ENCODE data around the gene ZNF606.

Gene ZNF606

DNA sequence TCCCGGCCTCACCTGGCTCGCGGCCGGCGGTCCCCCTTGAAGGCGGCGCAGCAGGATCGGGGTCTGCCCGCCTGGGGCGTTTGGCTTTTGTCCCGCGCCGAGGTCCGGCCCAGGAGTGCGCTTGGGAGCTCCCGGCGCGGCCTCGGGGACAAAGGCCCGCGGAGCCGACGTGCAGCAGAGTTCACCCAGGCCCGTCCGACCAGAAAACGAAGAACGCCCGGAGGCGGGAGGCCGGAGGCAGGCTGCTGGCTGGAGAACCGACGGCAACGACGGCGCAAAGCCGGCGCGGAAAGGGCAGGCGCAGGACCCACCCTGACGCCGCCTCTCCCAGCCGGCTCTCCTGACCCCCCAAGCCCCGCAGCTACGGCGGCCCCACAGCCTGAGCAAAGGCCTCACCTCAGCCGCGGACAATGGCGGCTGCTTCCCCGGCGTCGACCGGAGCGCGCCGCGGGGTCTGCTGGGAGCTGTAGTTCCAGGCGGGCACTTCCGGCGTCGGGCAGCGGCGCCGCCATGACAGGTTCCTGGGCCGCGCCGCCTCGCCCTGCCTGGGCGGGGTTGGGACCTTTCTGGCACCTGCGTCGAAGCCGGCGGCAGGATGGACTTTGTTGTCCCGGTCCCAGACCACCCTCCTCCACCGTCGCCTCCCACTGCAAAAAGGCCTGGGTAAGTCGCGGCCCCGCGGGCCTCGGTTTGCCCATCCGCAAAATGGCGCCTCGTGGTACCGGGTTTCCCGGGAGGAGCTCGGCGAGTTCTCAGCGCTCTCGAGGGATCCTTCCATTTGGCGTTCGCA, at the start of gene ZNF606:
TSS of gene ZNF606 (minus strand) at position 437 of the 790 bp plus-strand sequence. CDS start 1,501 bp downstream, outside the sequence.
- peak; percentile 64 for DNase-seq

DNA sequence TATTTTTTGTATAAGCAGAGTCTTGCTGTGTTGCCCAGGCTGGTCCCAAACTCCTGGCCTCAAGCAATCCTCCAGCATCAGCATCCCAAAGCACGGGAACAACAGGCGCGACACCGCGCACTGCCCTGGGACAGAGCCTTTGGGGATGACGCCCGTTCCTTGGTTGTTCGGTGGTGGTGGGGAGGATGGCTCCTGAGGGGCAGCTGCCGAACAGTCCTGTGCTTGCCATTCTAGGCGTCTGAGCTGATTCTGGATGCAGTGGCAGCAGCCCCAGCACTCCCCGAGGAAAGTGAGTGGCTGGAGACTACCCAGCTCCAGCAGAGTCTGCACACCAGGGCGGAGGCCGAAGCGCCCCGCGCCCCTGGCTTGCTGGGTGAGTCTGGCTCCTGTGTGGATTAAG, 49.6 kb upstream of the ZNF606 start:
- no peak for DNase-seq

DNA sequence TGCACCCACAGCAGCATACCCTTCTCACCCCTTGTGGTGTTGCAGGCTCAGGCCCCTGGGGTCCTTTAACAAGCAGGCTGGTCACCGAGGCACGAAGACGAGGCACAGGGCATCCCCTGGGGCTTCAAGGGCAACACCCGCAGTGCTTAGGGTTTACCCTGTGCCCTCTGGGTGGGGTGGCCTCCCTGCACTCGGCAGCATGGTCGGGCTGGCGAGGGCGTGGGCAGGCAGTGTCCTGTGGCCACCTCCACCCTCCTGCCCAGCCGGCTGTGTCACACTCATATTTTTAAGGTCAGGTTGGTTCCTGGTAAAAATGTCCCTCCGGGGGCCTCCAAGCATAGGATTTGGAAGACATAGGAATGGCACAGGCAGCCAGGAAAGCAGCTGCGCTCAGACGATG, 45.1 kb upstream of the ZNF606 start:
- DNase-seq = no peak

DNA sequence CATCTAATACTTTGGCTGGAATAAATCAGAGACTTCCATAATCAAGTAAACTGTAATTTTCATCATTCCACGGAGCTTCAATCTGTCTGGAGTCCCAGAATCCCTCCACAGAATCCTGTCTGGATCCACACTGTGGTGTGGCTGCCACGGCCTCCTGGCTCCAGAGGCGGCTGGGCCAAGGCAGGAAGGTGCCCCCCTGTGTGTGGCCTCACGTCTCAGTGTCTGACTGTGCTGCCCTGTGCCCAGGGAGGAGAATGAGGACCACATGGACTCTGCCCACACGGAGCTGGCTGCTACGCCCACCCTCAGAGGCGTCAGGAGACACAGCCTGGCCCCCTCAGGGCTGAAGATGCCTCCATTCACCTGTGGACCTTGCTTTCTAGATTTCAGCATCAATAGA, 44.2 kb upstream of the ZNF606 start:
- DNase-seq = no peak

DNA sequence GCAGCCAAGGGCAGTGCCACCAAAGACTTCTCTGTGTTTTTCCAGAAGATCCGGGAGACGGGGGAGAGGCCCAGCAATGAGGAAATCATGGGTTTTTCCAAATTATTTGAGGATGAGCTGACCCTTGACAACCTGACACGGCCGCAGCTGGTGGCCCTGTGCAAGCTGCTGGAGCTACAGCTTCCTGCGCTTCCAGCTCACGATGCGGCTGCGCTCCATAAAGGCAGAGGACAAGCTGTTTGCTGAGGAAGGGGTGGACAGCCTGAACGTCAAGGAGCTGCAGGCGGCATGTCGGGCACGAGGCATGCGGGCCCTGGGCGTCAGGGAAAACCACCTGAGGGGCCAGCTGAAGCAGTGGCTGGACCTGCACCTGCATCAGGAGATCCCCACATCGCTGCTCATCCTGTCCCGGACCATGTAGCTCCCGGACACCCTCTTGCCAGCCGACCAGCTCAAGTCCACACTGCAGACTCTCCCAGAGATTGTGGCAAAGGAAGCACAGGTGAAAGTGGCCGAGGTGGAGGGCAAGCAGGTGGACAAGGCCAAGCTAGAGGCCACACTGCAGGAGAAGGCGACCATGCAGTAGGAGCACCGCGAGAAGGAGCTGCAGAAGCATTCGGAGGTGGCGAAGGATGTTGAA, 42.9 kb upstream of the ZNF606 start:
- DNase-seq = no peak

DNA sequence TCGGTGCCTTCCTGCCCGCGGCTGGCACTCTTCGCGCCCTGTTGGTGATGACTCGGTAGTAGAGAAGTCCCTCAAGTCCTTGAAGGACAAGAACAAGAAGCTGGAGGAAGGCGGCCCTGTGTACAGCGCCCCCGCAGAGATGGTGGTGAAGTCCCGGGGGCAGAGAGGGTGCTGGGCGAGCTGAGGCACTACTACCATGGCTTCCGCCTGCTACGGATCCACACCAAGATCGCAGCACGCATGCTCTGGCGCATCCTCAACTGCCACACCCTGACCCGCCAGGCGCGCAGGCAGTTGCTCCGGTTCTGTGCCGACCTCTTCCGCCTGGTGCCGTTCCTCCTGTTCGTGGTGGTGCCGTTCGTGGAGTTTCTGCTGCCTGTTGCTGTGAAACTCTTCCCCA, 42.3 kb upstream of the ZNF606 start:
- DNase-seq = no peak

DNA sequence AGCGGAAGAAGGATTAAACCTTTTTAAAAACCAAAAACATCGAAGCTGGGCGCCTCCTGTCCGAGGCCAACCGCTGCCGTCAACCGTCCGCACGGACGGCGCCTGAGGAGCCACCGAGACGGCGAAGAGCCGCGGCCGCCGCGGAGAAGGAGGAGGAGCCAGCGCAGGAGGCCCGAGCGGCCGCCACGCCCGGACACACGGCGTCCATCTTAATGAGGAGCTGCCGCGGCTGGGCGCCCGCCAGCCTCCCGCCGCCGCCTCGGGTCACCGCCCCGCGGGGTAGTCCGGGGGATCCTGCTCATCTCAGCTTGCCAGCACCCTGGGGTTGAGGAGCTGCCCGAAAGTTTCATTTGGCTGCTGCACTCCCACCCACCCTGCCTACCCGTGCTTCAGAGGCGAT, 41.8 kb upstream of the ZNF606 start:
- DNase-seq = no peak

DNA sequence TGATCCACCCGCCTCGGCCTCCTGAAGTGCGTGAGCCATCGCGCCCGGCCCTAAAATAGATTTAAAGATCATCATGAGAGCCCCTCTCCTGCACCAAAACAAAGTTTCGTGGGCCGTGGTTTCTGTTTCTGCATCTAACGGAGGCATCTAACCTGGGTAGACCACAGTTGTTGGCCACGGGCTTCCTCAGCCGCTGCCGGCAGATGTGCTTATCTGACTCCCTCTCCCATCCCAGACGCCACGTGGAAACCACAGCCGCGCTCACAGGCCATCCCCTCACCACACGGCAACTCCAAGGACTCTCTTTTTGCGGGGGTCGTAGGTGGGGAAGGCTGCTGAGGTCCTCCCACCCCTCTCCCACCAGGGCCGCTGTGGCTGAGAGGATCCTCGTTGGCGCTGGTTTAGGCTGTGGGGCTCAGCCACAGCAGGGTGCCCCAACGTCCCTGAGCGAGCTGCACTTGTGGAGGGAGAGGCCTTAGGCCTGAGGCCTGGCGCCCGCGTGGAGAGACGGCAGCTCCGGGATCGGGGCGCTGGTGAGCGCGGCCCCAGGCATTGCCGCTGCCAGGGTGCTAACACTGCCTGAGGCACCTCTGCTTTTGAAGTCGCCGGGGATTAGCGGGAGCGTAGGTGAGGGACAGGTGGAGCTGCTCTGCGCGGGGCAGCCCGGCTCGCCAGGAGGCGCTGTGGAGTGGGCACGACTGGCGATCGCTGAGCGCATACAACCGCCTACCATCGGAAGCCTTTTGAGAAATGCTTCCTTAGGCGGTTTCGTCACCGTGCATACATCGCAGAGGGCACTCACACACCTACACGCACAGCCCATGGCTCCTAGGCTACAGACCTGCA, 40.1 kb upstream of the ZNF606 start:
- no peak for DNase-seq

DNA sequence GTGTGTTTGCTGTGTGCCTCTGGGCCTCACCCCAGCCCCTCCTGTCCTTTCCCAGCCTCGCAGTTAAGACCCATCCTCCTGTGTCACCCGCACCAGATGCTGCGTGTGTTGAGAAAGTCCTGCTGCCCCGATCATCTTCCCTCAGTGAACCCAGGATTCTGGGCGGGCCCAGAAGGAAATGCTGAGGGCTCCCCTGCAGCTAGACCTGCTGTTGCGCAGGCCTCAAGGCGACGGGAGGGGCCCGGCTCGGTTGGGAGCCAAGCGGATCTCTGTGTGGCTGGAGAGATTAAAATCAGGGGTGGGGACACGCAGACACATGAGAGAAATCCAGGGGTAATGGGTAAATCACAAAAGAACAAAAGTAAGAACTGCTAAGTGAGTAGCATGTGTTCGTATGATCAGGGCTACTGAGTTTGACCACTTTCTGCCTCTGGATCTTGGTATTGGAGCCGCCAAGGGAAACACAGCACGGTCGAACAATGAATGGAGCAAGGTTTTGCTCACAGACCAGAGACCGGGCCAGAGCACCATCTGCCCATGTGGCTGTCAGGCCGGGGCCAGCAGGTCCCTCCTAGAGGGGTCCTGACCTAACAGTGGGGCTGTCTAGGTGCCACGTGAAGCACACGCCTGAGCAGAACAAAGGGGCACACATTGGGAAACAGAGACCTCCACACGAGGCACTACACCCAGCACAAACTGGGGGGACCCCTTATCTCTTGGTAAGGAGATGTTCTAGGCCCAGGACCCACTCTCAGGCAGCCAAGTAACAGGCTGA, 38.3 kb upstream of the ZNF606 start:
- DNase-seq = no peak

DNA sequence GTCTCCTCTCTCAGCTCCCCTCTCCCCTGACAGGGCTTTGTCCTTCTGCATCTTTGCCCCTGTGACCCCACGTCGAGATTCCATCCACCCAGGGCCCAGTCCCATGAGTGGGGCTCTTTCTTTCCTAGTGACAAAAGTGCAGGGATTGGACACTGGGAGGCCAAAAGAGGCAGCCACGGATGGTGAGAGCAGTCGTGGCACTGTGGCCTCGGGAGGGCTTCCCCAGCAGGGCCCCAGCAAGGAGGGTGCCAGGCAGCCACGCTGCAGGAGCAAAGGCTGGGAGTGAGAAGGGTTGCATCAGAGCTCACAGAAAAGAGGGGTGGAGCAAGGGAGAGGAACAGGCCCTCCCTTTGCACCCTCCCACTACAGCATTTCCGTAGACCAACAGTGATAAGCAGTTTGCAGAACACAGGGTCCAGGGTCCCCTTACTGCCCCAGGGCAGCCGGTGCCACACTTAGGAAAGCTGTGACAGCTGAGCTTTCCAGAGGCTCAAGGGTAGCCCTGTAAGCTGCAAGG, 36.1 kb upstream of the ZNF606 start:
- no peak for DNase-seq

DNA sequence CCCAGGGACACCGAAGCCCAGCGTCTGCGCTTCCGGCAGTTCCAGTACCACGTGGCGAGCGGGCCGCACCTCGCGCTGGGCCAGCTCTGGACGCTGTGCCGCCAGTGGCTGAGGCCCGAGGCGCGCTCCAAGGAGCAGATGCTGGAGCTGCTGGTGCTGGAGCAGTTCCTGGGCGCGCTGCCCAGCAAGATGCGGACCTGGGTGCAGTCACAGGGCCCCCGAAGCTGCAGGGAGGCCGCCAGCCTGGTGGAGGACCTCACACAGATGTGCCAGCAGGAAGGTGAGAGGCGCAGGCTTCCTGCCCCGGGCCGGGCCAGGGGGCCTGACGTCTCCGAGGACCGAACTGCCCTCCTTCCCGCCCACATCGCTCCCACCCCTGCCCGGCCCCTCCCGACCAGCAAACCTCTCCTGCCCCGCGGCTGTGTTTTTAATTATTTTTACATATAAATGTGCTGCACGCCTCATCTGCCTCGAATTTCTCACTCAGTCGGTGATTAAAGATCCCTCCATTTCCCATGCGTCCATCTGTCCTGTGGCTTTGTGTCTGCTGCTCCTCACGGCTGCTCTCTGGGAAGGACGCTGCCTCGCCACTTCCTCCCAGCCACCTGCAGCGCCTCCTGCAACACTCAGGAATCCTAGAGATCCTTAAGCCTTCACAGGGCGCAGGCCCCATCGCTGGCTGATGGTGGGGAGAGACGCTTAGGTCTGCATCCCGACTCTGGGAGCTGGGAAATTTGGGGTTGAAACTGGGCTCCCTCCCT, 35.5 kb upstream of the ZNF606 start:
- DNase-seq = no peak

DNA sequence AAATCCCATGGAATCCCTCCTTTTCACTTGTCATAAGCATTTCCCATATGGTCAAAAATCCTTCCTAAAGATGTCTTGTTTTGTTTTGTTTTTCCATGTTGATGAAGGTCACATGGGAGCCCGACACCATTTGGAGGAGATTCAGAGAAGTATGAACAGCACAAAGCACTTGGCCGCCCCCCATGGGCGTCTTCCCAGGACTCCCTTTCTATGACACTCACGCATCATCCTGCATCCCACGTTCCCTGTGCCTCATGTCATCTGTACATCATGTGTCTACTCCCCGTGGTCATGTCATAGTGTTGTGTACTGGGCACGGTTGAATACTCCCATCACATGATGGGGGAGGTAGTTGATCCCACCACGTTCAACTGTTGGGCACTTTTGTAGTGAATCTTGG, 33.2 kb upstream of the ZNF606 start:
- no peak for DNase-seq

DNA sequence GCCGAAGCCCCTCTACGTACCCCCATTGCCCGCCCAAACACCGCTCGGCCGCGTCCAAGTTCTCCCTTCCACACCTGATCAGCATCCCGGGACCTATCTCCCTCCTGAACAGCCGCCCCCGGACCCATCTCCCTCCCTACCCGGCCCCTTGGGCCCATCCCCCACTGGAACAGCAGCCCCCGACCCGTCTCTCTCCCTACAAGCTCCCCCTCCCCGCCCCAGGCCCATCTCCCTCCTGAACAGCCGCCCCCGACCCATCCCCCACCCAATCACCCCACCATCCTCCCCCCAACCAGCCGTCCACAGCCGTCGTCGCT, 31.8 kb upstream of the ZNF606 start:
- DNase-seq = no peak

DNA sequence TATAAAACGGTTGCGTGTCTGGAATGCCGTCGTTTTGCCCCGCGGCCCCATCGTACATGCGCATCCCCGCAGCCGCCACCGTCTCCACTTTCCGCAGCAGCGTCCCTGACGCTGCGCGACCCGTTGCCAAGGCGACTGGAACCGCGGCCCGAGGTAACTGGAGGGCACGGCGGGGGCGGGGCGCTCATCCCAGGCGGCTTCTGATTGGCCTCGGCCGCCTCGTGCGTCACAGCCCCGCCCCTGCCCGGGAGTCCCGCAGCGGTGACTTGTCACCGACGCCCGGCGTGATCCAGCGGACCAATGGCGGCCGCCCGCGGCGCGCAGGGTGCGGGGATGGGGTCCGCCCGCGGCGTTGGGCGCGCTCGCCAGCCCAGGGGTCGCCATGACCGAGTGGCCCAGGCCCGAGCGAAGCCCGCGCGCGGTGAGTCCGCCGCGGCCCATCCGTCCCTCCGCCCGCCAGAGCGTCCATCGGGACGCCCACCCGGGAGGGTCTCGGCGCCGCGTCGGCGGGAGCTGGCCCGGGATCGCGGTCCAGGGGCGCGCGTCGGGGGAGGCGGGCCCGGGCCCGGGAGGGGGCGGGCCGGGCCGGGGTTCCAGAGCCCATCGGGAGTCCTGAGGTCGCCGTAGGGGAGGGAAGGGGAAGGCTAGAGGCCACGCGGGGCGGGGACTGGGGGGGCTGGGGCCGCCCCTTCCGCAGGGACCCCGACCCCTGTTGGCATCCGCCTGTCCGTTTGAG, 31.3 kb upstream of the ZNF606 start, which contains the start of gene ZSCAN1:
TSS of gene ZSCAN1 (plus strand) at position 285 of the 736 bp plus-strand sequence. CDS start 3,812 bp downstream, outside the sequence.
- DNase-seq = peak; percentile 94

DNA sequence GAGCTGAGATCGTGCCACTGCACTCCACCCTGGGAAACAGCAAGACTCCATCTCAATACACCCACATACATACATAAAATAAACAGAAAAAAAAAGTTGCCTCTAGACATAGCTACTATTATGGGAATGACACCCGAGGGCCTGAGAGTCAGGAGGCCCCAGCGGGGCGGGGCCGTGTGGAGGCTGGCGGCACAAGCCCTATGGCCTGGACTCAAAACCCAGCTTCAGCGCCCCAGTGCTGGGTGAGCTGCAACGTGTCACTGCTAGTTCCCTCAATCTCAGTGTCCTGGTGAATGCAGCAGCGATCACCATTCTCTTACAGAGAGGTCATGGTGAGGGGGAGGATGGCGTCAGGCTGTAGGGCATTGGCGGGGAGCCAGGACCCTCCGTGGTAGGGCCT, 22.0 kb upstream of the ZNF606 start:
- no peak for DNase-seq

DNA sequence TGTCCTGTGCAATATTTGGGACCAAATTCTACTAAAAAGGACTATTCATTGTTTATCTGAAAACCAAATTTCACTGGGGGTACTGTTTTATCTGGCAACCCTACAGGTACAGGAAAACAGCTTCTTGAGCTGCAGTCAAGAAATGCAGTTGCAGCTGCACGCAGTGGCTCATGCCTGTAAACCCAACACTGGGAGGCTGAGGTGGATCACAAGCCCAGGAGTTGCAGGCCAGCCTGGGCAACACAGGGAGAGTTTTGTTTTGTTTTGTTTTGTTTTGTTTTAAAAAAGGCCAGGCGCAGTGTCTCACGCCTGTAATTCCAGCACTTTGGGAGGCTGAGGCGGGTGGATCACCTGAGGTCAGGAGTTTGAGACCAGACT, 19.7 kb upstream of the ZNF606 start:
- DNase-seq = no peak

DNA sequence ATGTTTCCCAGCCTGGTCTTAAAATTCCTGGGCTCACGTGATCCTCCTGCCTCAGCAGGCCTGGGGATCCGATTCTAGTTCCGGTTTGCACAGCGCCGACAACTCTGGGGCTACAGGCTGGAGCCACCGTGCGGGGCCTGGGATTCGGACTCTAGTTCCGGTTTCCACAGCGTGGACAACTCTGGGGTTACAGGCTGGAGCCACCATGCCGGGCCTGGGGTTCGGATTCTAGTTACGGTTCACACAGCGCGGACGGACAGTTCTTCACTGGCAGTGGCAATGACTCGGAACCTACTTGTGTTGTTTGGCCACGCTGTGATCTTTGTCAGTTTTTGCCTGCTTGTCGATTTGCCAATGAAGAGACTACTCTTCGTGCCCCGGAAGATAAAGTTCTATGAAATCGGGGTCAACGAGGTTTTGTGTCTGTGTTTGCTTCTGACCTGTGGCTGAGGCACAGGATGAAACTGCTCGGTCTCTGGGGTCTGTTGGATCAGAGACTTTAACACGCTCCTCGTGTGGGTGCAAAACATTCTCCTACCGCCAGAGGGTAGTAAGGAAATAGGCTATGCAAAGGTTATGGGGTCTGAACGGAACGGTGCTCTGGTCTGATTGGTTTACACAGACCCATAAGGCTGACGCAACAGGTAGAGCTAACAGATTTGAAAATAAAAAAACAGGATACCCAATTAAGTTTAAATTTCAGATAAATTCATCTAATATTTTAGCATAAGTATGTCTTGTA, 19.1 kb upstream of the ZNF606 start:
- peak; percentile 91 for DNase-seq

DNA sequence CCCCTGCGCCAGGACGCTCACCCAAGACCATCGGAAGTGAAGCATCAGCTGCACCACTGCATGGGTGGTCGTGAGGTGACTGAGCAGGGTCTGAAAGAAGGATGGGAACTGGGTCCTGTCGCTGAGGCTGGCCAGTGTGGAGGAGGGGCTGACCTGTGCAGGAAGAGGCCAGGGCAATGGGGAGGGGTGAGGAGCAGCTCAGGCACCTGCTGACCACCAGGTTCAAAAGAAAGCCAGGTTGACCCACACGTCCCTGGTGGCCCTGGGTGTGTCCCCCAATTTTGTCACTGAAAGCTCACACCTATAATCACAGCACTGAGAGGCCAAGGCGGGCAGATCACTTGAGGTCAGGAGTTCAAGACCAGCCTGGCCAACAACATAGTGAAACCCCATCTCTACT, 17.5 kb upstream of the ZNF606 start:
- DNase-seq = no peak

DNA sequence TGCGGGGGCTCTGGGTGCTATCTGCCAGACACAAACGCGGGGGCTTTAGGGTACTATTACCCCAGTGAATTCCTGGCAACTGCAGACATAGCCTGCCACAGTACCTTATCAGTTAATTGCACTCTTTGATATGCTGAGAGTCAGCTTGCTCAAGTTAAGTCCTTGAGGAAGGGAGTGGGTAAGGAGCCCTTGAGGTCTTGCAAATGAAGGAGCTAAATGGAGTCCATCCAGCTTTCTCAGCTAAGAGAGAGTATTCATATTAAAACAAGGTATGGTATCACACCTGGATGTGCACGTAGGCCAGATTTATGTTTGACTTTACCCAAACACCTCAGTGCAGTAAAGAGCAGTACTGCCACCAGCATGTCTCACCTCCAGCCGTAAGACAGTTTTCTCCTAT, 11.5 kb upstream of the ZNF606 start:
- DNase-seq = no peak

DNA sequence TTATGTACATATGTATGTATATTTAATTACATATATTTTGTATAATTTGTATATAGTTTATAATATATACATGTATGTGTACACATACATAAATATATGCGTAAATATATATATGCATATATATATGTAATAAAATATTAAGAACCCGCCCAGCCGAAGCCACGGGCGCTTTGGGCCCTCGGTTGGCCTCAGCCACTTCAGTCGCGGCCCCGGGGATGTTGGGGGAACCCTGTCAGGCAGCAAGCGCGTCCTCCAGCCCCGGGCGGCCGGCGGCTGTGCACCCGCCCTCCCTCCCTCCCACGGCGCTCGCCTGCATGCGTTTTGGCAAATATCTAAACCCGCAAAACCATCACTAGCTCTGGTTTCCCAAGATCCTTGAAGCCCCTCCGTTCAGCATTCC, 7.9 kb upstream of the ZNF606 start:
- no peak for DNase-seq

All from NCI-H748 treated with DMSO at 0.1 percent for 48 hours (cell line).